ENCODE measurements around the gene CACNA2D4. TPM values are rescaled to one million over a fixed set of nuclear protein-coding genes. Genes with fewer than 3 reads are reported as not detected.
"Not testable (repeated sequence)": the region's sequence is repeated elsewhere in the genome, so short reads cannot be mapped to it uniquely, and the experiment has no call there.

Gene CACNA2D4, protein sequence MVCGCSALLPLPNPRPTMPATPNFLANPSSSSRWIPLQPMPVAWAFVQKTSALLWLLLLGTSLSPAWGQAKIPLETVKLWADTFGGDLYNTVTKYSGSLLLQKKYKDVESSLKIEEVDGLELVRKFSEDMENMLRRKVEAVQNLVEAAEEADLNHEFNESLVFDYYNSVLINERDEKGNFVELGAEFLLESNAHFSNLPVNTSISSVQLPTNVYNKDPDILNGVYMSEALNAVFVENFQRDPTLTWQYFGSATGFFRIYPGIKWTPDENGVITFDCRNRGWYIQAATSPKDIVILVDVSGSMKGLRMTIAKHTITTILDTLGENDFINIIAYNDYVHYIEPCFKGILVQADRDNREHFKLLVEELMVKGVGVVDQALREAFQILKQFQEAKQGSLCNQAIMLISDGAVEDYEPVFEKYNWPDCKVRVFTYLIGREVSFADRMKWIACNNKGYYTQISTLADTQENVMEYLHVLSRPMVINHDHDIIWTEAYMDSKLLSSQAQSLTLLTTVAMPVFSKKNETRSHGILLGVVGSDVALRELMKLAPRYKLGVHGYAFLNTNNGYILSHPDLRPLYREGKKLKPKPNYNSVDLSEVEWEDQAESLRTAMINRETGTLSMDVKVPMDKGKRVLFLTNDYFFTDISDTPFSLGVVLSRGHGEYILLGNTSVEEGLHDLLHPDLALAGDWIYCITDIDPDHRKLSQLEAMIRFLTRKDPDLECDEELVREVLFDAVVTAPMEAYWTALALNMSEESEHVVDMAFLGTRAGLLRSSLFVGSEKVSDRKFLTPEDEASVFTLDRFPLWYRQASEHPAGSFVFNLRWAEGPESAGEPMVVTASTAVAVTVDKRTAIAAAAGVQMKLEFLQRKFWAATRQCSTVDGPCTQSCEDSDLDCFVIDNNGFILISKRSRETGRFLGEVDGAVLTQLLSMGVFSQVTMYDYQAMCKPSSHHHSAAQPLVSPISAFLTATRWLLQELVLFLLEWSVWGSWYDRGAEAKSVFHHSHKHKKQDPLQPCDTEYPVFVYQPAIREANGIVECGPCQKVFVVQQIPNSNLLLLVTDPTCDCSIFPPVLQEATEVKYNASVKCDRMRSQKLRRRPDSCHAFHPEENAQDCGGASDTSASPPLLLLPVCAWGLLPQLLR
- 1 to 10 TPM; 5.9 to 7.3 TPM for total RNA-seq
- long read RNA-seq, donor 1 = 0 reads
- long read RNA-seq, donor 2, partial matches to known transcripts = 0 of 1 reads
- long read RNA-seq, donor 2, other reads (novel, unspliced or antisense) = 0 of 1 reads

DNA sequence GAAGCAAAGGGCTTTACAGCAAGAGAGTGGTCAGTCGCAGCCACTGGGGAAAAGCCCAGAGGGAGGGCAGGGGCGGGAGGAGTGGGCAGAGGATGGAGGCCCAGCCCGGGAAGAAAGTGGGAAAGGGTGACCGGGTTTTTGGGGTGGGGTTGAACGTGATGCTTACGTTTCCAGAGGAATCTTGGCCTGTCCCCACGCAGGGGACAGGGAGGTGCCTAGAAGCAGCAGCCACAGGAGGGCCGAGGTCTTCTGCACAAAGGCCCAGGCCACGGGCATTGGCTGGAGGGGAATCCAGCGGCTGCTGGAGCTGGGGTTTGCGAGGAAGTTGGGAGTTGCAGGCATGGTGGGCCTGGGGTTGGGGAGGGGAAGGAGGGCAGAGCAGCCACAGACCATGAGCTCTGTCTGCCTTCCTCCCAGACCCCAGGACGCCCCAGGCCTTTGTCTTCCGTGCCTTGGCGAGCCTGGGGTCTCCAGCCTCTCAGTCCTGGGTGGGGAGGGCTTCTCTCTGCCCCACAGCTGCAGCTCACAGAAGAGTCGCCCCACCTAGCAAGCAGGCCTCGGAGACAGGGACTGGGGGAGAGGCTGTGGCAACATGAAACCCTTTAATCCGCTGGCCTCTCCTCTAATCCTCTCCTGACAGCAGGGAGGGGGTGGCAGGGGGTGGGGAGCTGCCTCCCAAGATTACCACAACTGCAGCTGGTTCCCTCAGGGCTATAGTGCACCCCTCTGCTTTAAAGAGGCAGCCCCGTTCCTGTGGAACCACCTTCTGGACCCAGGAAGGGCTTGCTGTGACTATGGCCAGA is at the start of gene CACNA2D4:
CACNA2D4 (minus strand) TSS at position 572 of the 803 bp plus-strand sequence; CDS start at position 393, 179 bp downstream.
- peak; percentile 83 for DNase-seq (ENCODE audit: low spot score)
- intact Hi-C loops (cut with DNase I) = no loop called here

DNA sequence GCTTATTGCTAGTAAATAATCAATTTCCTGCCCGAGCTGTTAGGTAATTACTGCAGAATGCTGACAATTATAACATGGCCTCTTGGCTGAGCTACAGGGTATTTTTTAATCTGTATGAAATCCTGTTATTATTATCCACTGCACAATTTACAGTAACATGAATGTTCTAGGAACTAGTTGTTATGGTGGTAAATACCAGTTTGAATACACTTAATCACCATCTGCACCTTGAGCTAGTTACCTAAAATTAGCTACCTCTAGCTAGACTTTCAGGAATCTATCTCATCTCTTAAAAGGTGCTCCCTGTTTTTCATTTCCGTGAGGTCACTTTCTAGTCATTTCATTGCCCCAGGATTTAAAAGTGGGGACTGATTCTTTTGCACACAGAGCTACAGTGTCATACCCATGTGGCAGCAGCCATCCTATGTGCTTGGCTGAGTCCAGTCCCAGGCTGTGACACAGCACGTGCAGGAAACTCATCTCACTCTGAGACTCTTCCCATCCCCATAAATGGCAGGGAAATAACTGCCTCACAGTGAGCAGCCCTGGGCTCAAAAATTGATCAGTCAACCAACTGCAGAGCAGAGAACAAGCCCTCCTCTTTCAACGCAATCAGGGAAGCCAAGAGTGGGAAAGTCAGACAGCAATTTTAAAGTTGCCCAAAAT is 48.2 kb upstream of the CACNA2D4 start:
- DNase-seq (ENCODE audit: low spot score) = peak; percentile 76
- intact Hi-C loops (cut with DNase I) = no loop called here

DNA sequence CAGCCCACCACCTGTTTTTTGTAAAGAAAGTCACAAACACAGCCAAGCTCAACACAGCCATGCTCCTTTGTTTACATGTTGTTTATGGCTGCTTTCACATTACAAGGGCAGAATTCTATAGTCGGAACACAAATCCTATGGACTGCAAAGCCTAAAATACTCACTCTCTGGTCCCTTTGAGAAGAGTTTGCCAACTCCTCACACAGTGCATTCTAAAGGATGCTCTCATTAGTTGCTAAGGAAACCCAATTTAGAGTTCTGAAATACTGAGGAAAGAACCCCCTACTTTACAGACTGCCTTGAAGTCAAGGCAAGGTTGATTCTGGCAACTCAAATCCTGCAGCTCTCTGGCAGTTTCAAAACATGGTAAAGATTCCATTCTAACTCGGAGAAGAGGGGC is 47.5 kb upstream of the CACNA2D4 start:
- intact Hi-C loops (cut with DNase I) = no loop called here
- no peak for DNase-seq (ENCODE audit: low spot score)

DNA sequence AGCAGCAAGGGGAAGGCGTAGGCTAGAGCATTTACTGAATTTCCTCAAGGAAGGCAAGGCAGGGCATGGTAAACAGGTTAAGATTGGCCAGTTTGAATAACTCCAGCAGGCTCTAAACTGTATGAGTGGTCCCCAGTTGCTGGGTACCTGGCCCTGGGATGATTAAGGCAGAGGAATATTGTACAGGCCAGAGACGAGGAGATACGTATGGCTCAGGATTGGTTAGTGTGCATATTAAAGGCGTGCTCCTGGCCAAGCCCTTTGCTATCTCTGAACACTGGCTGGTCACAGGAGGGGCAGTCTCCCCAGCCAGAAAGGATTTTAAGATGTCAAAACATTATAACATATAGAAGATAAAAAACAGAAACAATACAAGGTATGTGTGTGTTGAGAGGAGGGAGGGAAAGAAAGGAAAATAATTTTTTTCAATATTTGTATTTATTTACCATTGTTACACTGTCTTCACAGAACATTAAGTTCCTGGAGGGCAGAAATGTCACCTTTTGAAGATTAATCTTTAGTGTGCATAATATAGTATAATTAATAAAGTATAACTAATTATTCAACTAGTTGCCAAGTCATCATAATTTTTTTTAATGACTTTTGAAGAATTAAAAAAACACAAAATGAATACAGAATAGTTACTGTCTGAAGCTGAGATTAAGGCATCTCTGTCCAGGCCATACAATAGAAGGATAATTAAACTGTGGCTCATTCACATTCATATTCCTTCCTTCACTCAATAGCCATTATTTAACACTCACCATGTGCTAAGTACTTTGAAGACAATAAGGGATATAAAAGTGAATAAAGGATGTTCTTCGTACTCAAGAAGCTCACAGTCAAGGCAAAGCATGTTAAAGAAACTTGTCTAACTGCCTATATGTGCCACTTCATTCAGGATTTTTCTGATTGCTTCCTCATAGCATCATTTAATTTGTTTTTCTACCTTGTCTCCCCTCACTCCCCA is 43.9 kb upstream of the CACNA2D4 start:
- intact Hi-C loops (cut with DNase I) = no loop called here
- DNase-seq (ENCODE audit: low spot score) = no peak

DNA sequence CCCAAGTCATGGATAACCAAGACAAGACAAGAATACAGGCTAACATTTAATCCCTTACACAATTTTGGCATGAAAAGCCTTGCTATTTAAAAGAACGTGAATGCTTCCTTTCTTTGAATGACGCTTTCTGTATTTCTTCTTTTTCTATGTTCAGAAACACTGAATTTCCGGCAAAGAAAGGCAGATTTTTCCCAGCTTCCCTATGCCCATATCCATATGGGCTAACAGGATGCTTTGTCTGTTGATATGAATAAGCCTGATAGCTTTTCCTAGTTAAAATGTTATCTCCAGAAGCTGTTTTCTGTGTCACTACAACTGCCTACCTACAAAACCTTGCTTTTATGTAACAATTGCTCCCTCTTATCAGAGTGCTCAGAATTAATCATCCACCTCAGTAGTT is 38.3 kb upstream of the CACNA2D4 start:
- intact Hi-C loops (cut with DNase I) = no loop called here
- no peak for DNase-seq (ENCODE audit: low spot score)

DNA sequence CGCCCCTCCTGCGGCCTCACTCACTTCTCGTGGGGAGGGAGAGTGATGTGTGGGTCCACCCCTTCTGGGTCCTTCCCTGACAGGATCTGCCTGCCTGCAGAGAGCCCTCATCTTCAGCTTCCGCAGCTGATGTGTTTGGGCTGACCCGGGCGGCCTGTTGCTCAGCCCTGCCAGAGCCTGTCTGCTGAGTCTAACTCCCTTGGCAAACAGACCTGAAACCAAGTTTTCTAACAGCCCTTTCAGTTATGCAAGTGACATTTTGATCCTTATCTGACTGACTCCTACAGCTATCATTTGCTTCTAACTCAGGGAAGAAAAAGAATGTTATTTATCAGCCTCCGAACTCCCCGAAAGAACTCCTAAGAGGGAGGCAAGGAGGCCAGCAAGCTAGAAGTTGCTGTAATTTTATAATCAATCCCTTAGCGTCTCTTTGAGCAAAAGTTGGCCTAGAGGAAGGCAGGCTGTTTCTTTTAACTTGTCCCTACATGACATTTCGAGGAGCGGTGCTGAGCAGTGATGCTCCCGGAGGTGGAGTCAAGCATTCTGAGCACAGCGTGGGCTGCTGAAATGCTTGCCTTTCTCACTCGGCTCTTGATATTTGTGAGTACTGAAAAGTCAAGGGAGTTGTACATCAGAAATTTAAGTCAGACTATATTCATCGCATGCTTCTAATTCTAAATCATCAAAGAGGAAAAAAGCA is 31.5 kb upstream of the CACNA2D4 start:
- peak; percentile 85 for DNase-seq (ENCODE audit: low spot score)
- intact Hi-C loops (cut with DNase I) = no loop called here

DNA sequence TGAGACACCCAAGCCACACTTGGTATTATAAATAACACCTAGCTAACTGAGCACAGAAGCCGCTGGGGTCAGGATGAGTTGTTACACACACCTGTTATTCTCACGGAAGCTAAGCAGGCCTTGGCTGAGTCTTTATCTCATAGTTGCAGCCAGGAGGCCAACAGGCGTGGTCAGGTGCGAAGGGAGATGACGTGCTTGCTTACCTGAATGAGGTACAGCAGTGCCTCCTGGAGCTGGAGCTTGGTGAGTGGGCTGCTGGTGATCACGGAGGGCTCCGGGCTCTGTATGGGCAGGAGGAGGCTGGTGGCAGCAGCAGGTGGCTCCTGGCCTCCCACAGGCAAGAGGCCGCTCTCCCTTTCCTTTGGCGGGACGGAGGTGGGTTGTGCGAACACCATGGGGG is 30.4 kb upstream of the CACNA2D4 start:
- intact Hi-C loops (cut with DNase I) = no loop called here
- DNase-seq (ENCODE audit: low spot score) = peak; percentile 60

DNA sequence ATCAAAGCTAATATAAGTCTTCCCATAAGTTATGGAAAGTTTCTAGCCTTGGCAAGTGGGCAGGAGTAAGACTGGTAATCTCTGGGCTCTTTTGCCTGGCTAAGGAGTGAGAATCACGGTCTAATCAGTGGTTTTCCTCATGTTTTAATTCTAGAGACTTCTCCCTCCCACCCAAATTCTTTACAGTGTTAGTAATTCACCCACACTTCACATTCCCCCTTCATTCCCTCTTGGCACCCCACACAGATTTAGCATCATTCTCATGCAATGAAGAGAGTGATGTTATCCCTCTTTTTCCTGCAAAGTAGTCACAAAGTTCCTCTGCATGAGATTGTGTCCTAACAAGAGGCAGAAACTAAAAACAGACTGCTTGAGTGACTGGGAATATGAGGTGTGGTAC is 28.6 kb upstream of the CACNA2D4 start:
- no peak for DNase-seq (ENCODE audit: low spot score)
- intact Hi-C loops (cut with DNase I) = no loop called here

DNA sequence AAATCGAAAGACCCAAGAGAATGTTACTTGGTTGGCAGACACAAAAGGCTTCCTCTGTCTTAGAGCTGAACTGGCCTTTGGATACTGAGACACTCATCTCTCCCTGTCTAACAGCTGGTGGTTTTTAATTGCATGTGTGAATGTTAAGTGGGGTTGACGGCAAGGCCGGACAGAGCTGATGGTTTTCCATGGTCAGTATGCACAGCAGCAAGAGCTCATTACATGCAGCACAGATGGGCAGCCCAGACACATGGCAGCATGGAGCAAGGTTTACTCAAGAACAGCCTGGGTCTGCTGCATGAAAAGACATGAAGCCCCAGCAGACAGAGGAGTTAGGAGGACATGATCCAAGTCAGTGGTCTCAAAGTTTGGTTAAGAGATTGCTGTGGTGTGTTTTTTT is 27.8 kb upstream of the CACNA2D4 start:
- peak; percentile 45 for DNase-seq (ENCODE audit: low spot score)
- intact Hi-C loops (cut with DNase I) = no loop called here

DNA sequence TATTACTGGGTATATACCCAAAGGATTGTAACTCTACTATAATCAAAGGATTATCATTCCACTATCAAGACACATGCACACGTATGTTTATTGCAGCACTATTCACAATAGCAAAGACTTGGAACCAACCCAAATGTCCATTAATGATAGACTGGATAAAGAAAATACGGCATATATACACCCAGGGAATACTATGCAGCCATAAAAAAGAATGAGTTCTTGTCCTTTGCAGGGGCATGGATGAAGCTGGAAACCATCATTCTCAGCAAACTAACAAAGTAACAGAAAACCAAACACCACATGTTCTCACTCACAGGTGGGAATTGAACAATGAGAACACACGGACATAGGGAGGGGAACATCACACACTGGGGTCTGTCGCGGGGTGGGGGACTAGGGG is 27.1 kb upstream of the CACNA2D4 start:
- DNase-seq (ENCODE audit: low spot score); intact Hi-C loops (cut with DNase I): not testable (repeated sequence)

DNA sequence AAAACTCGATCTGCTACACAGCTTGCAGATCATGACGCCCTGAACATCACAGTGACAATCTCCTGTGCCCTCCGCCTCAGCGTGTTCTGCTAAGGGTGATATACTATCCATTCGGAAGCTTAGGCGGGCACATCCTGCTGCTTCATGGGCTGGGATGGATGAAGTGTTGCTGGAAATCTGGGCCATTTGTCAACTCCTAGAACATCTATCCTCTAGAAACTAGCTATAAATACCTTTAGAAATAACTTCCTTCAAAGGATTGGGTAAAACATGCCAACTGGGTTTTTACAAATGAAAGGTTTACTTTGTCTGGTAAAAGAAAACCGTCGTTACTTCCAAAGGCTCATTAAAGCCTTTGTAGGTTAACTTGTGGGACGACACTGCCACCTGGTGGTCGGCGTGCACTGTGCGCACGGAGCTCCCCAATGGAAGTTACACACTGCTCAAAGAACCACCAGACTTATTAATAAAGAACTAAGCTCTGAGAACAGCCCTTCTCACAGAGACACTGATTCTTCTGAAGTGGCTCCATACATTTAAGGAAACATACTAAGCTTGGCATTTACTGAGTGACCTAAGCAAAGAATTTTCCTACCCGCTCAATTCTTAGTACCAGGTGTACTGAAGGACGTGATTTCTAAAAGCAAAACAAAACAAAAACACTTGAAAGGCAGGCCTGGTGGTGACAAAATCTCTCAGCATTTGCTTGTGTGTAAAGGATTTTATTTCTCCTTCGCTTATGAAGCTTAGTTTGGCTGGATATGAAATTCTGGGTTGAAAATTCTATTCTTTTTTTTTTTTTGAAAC is 21.6 kb upstream of the CACNA2D4 start:
- DNase-seq (ENCODE audit: low spot score) = peak; percentile 97
- intact Hi-C loops (cut with DNase I) = loop anchor here (10.0 kb wide), 1 partner anchor 285 kb away; no protein-coding TSS in a partner anchor

DNA sequence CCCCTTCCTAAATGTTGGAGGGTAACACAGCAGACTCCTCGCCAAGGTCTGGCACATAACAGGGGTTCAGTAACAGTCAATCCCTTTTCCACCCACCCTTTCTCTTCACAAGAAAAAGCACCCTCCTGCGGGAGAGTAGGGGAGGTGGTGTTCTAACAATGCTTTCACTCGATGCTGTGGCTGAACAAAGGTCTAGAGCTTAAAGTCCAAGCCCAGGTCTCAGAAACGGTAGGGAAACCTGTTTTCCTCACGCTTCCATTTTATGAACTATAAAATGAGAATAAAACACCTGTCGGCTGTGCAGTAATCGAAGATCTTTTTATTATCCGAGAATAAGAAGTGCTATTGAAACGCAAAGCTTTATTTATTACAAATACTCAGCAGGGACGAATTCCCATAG is 20.9 kb upstream of the CACNA2D4 start:
- intact Hi-C loops (cut with DNase I) = loop anchor here (10.0 kb wide), 1 partner anchor 285 kb away; no protein-coding TSS in a partner anchor
- no peak for DNase-seq (ENCODE audit: low spot score)

DNA sequence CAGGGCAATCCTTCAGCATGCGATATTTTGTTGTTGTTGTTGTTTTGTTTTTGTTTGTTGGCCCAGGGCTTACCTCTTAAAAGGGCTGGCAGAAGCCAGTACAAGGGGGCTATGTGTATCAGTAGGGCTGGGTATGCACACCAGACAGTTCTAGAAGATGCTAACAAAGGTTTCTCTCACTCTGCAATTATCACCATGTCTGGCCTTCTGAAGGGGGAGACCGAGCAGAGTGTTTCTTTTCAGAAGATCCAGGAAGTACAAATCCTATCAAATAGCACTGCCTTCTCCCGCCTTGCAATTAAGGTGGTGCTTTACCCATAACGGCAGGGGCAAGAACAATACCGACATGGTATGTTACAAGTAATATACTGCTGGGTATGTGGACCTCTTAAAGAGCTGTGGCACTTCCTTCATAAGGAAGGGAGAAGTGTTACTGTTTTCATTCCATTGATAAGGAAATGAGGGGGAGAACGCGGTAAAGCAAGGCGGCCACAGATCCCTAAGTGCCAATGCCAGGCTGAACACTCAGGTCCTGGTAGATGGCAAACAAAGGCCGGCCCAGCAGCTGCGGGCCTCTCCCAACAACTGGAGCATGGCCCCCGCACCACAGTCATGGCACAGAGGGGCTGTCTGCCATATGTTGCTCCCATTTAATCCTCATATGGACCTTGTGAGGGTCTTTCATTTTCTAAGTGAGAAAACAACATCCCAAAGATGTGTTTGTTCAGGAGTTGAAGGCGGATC is 19.2 kb upstream of the CACNA2D4 start:
- no peak for DNase-seq (ENCODE audit: low spot score)

DNA sequence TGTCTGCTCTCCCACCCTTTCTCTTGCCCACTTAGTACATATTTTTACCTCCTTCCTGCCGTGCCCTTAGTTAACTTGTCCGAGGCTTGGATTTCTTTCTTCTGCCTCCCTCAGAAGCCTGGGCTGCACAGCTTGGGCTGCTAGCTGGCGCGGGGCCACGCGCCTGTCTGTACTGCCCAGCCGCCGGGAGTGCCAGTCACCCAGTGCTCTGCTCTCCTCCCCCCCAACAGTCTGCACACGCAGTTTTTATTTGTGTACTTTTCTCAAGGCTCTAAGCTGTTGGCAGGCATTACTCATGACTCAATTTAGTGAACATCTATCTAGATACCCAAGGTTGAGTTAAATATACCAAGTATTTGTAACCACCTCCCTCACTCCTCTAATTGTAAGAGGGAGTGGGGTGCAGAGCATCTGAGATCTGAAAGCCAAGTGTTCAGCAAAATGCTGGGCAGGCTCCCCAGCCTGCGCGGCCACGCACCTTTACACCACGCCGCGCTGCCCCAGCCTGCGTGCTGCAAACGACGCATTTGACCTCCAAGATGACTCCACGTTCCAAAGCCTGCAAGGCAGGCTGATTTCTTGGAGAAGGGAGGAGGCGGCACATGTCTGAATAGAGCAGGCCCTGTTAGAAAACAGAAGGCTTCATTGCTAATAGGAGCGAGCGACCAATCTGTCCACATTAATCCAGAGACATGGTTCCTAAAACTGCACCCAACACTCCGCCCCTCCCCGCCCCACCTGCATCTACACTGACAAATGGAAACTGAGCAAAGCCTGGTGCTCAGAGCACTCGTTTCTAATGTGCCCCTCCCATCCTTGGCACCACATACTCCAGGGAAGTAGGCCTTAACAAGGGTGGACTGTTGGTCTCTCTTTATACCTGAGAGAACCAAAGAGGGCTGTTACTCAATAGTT is 18.2 kb upstream of the CACNA2D4 start:
- no peak for DNase-seq (ENCODE audit: low spot score)
- intact Hi-C loops (cut with DNase I) = loop anchor here (2.0 to 10.0 kb wide), 2 partner anchors 140 to 282 kb away; no protein-coding TSS in a partner anchor

More for the DNA sequence above, 19.2 kb upstream of the CACNA2D4 start:
- intact Hi-C loops (cut with DNase I) = loop anchor here (2.0 to 10.0 kb wide), 2 partner anchors 141 to 283 kb away; no protein-coding TSS in a partner anchor
